ENCODE results near the gene CRIP2. TPM values are rescaled to one million over a fixed set of nuclear protein-coding genes. Genes with fewer than 3 reads are reported as not detected.
A peak's percentile ranks its signal among the peaks of the same experiment; 100 is the strongest.

The CRIP2 gene
- total RNA-seq, 1 donor from 2014 or later = 38.3 TPM

DNA sequence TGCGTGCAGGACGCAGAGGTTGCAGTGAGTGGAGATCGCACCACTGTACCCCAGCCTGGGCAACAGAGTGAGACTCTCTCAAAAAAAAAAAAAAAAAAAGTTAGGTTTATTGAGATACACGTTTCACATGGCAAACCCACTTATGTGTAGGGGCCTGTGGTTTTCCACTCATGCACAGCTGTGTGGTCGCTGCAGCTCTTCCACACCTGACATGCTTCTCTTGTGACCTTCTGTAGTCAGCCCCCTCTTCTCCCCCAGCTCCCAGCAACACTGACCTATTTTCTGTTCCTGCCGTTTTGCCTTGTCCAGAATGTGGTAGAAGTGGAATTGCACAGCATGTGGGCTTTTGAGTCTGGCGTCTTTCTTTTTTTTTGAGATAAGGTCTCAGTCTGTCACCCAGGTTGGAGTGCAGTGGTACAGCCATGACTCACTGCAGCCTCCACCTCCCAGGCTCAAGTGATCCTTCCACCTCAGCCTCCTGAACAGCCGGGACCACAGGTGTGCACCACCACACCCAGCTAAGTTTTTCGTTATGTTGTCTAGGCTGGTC lies 46.6 kb upstream of the CRIP2 start:
- H3K9me3 Mint-ChIP-seq = peaks cover 5% of the 10 kb centered on the region
- H3K4me3 Mint-ChIP-seq = peak overlapping the region; percentile 27
- TF ChIP-seq, protein P1, sequence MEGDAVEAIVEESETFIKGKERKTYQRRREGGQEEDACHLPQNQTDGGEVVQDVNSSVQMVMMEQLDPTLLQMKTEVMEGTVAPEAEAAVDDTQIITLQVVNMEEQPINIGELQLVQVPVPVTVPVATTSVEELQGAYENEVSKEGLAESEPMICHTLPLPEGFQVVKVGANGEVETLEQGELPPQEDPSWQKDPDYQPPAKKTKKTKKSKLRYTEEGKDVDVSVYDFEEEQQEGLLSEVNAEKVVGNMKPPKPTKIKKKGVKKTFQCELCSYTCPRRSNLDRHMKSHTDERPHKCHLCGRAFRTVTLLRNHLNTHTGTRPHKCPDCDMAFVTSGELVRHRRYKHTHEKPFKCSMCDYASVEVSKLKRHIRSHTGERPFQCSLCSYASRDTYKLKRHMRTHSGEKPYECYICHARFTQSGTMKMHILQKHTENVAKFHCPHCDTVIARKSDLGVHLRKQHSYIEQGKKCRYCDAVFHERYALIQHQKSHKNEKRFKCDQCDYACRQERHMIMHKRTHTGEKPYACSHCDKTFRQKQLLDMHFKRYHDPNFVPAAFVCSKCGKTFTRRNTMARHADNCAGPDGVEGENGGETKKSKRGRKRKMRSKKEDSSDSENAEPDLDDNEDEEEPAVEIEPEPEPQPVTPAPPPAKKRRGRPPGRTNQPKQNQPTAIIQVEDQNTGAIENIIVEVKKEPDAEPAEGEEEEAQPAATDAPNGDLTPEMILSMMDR (conservative IDR thresholded peaks at IDR 0.05) = no peak
- DNase-seq (ENCODE audit: low read depth, low spot score) = no peak
- no peaks in the 10 kb centered on the region for H3K27me3 Mint-ChIP-seq (ENCODE audit: low read depth)
- peaks cover 9% of the 10 kb centered on the region for H3K4me1 Mint-ChIP-seq
- H3K27ac Mint-ChIP-seq (ENCODE audit: unreplicated experiment) = no peak overlapping the region
- peaks cover 31% of the 10 kb centered on the region for H3K36me3 Mint-ChIP-seq (ENCODE audit: low read depth)

DNA sequence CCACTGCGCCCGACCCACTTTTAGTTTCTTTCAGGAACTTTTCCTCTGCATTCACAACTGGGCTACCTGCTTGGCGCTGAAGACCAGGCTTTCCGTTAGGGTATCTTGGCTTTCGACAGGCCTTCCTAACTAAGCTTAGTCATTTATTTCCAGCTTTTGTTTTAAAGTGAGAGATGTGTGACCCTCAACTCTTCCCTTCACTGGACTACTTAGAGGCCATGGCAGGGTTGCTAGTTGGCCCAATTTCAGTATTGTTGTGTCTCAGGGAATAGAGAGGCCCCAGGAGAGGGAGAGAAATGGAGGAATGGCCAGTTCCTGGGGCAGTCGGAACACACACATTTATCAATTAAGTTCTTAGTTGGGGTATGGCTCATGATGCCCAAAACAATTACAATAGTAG lies 44.6 kb upstream of the CRIP2 start:
- no peak for DNase-seq (ENCODE audit: low read depth, low spot score)
- H3K9me3 Mint-ChIP-seq = peaks cover 8% of the 10 kb centered on the region
- H3K27ac Mint-ChIP-seq (ENCODE audit: unreplicated experiment) = no peak overlapping the region
- H3K4me1 Mint-ChIP-seq = peaks cover 11% of the 10 kb centered on the region
- TF ChIP-seq, protein P1 (conservative IDR thresholded peaks at IDR 0.05) = no peak
- H3K27me3 Mint-ChIP-seq (ENCODE audit: low read depth) = no peaks in the 10 kb centered on the region
- H3K36me3 Mint-ChIP-seq (ENCODE audit: low read depth) = peaks cover 35% of the 10 kb centered on the region
- H3K4me3 Mint-ChIP-seq = no peak overlapping the region

DNA sequence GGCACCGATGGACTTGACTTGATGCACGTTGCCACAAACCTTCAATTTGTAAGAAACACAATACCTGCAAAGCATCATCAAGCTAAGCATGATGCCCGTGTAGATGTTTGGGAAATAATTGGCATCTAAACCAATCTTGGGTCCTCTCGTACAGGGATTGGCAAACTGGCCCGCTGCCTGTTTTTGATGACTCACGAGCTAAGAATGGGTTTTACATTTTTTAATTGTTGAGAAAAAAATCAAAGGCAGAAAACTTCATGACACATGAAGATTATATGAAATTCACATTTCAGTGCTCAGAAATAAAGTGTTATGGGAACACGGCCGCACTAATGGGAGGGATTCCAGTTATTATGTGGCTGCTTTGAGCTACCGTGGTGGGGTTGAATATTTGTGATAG lies 44.1 kb upstream of the CRIP2 start:
- TF ChIP-seq, protein P1 (conservative IDR thresholded peaks at IDR 0.05) = no peak
- Mint-ChIP-seq H3K9me3 (peaks cover 10% of the 10 kb centered on the region), H3K27ac (ENCODE audit: unreplicated experiment) (no peak overlapping the region), H3K4me3 (no peak overlapping the region), H3K4me1 (peaks cover 12% of the 10 kb centered on the region), H3K36me3 (ENCODE audit: low read depth) (peaks cover 38% of the 10 kb centered on the region), H3K27me3 (ENCODE audit: low read depth) (no peaks in the 10 kb centered on the region)
- DNase-seq (ENCODE audit: low read depth, low spot score) = no peak

DNA sequence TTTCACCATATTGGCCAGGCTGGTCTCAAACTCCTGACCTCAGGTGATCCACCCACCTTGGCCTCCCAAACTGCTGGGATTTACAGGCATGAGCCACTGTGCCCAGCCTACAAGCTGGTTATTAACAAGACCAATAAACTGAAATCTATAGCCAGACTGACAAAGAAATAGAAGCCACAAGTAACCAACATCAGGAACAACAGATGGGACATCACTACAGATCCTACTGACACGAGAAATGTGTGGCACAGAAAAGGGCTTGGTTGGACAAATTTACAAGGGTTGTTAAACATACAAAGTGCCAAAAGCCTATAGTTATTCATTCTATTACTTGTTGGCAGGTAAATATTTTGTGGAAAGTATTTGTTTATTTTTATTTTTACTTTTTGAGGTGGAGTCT lies 43.4 kb upstream of the CRIP2 start:
- H3K4me3 Mint-ChIP-seq = no peak overlapping the region
- TF ChIP-seq, protein P1 (conservative IDR thresholded peaks at IDR 0.05) = no peak
- no peaks in the 10 kb centered on the region for H3K27me3 Mint-ChIP-seq (ENCODE audit: low read depth)
- no peak for DNase-seq (ENCODE audit: low read depth, low spot score)
- peaks cover 12% of the 10 kb centered on the region for H3K4me1 Mint-ChIP-seq
- no peak overlapping the region for H3K27ac Mint-ChIP-seq (ENCODE audit: unreplicated experiment)
- peaks cover 12% of the 10 kb centered on the region for H3K9me3 Mint-ChIP-seq
- peaks cover 43% of the 10 kb centered on the region for H3K36me3 Mint-ChIP-seq (ENCODE audit: low read depth)

DNA sequence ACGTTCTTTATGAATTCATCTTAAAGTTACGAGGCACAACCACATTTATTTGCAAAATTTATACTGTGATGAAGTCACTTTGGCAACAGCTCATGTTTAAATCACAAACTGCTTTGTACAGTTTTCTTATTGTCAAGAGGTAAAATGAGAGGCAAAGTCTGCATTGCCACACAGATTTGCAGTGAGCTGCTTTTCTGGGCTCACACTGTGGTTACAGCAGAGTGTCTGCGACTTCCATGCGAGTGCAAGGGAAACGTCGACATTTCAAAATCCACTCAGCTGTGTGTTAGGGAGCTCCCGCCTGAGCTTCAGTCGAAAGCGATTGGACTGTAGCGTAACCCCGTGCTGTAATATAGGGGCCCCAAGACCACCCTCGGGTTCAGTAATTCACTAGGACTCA lies 42.0 kb upstream of the CRIP2 start:
- H3K9me3 Mint-ChIP-seq = peaks cover 9% of the 10 kb centered on the region
- no peak for DNase-seq (ENCODE audit: low read depth, low spot score)
- H3K4me3 Mint-ChIP-seq = no peak overlapping the region
- H3K27me3 Mint-ChIP-seq (ENCODE audit: low read depth) = no peaks in the 10 kb centered on the region
- H3K27ac Mint-ChIP-seq (ENCODE audit: unreplicated experiment) = no peak overlapping the region
- H3K36me3 Mint-ChIP-seq (ENCODE audit: low read depth) = peaks cover 34% of the 10 kb centered on the region
- peaks cover 12% of the 10 kb centered on the region for H3K4me1 Mint-ChIP-seq
- TF ChIP-seq, protein P1 (conservative IDR thresholded peaks at IDR 0.05) = no peak
